A549 (cell line): ENCODE measurements around the gene C7. TPM values are rescaled to one million over a fixed set of nuclear protein-coding genes. Genes with fewer than 3 reads are reported as not detected.

Source experiments
- ATAC-seq, 2 experiments: fragments of 200-7000 bp in 1 of 2; fragments of >200 bp in 1 of 2; cut with Nextera tagmentation in 1 of 2; cut with Tn5 transposase in 1 of 2; 3 replicates each; pipeline versions ENCODE4 v1.8.0 to v1.9.1; 2018 to 2020; ENCODE audit warnings: mild to moderate bottlenecking in 1 of 2, moderate library complexity in 1 of 2
- CTCF ChIA-PET: fragments of 300-600 bp; sonication (Branson Sonifier 250); formaldehyde crosslinking; extraction: SDS; loops from one replicate; lab custom pipeline; 2021; ENCODE audit warnings: antibody characterized with exemption, inconsistent platforms; lab: Yijun Ruan, JAX
- POLR2A ChIA-PET: fragments of 350-600 bp; formaldehyde crosslinking; extraction: SDS; loops from one replicate; lab custom pipeline; 2021; ENCODE audit warnings: antibody characterized with exemption, inconsistent platforms; lab: Yijun Ruan, JAX
- DNase-seq, 2 experiments: peaks; one replicate each; pipeline versions ENCODE4 v3.0.0 to v3.0.0-alpha.2; 2011 to 2016; ENCODE audit warnings: low read depth in 1 of 2, low spot score in 1 of 2
- FAIRE-seq: peaks from 2 replicates; lab custom pipeline; 2011; peaks lifted over from hg19 to GRCh38; lab: Jason Lieb, UNC
- H3K27ac ChIP-seq, 2 experiments: fragments of >200 bp; sonication (Bioruptor Twin); formaldehyde crosslinking; 3 replicates each; pipeline ENCODE4 v1.5.1; 2016 to 2017
- H3K4me1 ChIP-seq: fragments of >200 bp; sonication (Bioruptor Twin); formaldehyde crosslinking; 3 replicates; pipeline ENCODE4 v1.6.1; 2016
- H3K4me2 ChIP-seq: fragments of >200 bp; sonication (Bioruptor Twin); formaldehyde crosslinking; 3 replicates; pipeline ENCODE4 v1.6.1; 2016
- H3K4me3 ChIP-seq: fragments of >200 bp; sonication (Bioruptor Twin); formaldehyde crosslinking; 3 replicates; pipeline ENCODE4 v1.5.1; 2016
- H3K9me3 ChIP-seq: fragments of >200 bp; sonication (Bioruptor Twin); formaldehyde crosslinking; 3 replicates; pipeline ENCODE4 v1.6.1; 2016
- BHLHE40 ChIP-seq: IDR thresholded peaks from 2 replicates; pipeline ENCODE4 v1.6.1; 2012; ENCODE audit warnings: low read depth, low read length, inconsistent platforms
- CBX8 ChIP-seq: fragments of 200-600 bp; sonication (generic); IDR thresholded peaks from 2 replicates; pipeline ENCODE4 v1.6.1; 2016
- CEBPB ChIP-seq, 2 experiments: fragments of >200 bp in 1 of 2; sonication (Bioruptor Twin) in 1 of 2; formaldehyde crosslinking in 1 of 2; IDR thresholded peaks; 2 replicates each; pipeline ENCODE4 v1.6.1; 2012 to 2016
- E2F6 ChIP-seq: IDR thresholded peaks from 2 replicates; pipeline ENCODE4 v1.6.1; 2012; ENCODE audit warnings: low read depth, borderline replicate concordance
- EHF ChIP-seq: fragments of 250-450 bp; sonication (Bioruptor Pico); IDR thresholded peaks from 2 replicates; pipeline ENCODE4 v1.5.0; 2020; ENCODE audit warnings: mild to moderate bottlenecking
- EP300 ChIP-seq, 2 experiments: fragments of >200 bp; sonication (Bioruptor Twin); formaldehyde crosslinking; IDR thresholded peaks; 2 replicates in 1 of 2; 3 replicates in 1 of 2; pipeline ENCODE4 v1.6.1; 2016 to 2017
- ESRRA ChIP-seq: fragments of 150-350 bp; IDR thresholded peaks from 2 replicates; pipeline ENCODE4 v1.6.1; 2014; ENCODE audit warnings: mild to moderate bottlenecking, low read length, borderline replicate concordance
- FOSL2 ChIP-seq, 2 experiments: fragments of 450-650 bp in 1 of 2; fragments of >200 bp in 1 of 2; sonication (Bioruptor Twin) in 1 of 2; formaldehyde crosslinking; IDR thresholded peaks; 2 replicates each; pipeline versions ENCODE4 v1.5.0 to v1.6.1; 2016 to 2020; ENCODE audit warnings: mild to moderate bottlenecking in 1 of 2, moderate library complexity in 1 of 2
- GATA3 ChIP-seq: IDR thresholded peaks from 2 replicates; pipeline ENCODE4 v1.6.1; 2012; ENCODE audit warnings: borderline replicate concordance
- HDAC2 ChIP-seq: fragments of 200-600 bp; sonication (generic); IDR thresholded peaks from 2 replicates; pipeline ENCODE4 v1.6.1; 2016
- HES2 ChIP-seq: fragments of >200 bp; sonication (Bioruptor Twin); formaldehyde crosslinking; IDR thresholded peaks from 2 replicates; pipeline ENCODE4 v1.6.1; 2016
- HOXA7 ChIP-seq: fragments of 250-450 bp; sonication (Bioruptor Pico); IDR thresholded peaks from 2 replicates; pipeline ENCODE4 v1.5.0; 2020; ENCODE audit warnings: mild to moderate bottlenecking, moderate library complexity
- JUN ChIP-seq, 2 experiments: fragments of >200 bp; sonication (Bioruptor Twin); formaldehyde crosslinking; IDR thresholded peaks; 2 replicates in 1 of 2; 3 replicates in 1 of 2; pipeline ENCODE4 v1.6.1; 2016 to 2017
- JUNB ChIP-seq: fragments of >200 bp; sonication (Bioruptor Twin); formaldehyde crosslinking; IDR thresholded peaks from 2 replicates; pipeline ENCODE4 v1.6.1; 2016
- MAFK ChIP-seq: fragments of 450-650 bp; IDR thresholded peaks from 2 replicates; pipeline ENCODE4 v1.6.1; 2014; ENCODE audit not compliant: partially characterized antibody
- MYC ChIP-seq: IDR thresholded peaks from 2 replicates; pipeline ENCODE4 v1.6.1; 2012; ENCODE audit warnings: mild to moderate bottlenecking, inconsistent platforms, low read length, improper control_type of control experiment, borderline replicate concordance
- NFE2L2 ChIP-seq: fragments of 150-350 bp; conservative IDR thresholded peaks from 2 replicates; pipeline ENCODE4 v1.6.1; 2014; ENCODE audit warnings: low read length
- PHF8 ChIP-seq: fragments of 200-600 bp; sonication (generic); IDR thresholded peaks from 2 replicates; pipeline ENCODE4 v1.6.1; 2016; ENCODE audit warnings: low read depth, mild to moderate bottlenecking, antibody characterized with exemption, moderate library complexity, borderline replicate concordance
- POLR2A ChIP-seq: IDR thresholded peaks from 2 replicates; pipeline ENCODE4 v1.6.1; 2012; ENCODE audit warnings: mild to moderate bottlenecking, low read length
- RARB ChIP-seq: fragments of 250-450 bp; sonication (Bioruptor Pico); IDR thresholded peaks from 2 replicates; pipeline ENCODE4 v1.8.0; 2021; ENCODE audit warnings: mild to moderate bottlenecking, moderate library complexity
- RCOR1 ChIP-seq: fragments of 150-350 bp; IDR thresholded peaks from 2 replicates; pipeline ENCODE4 v1.6.1; 2014; ENCODE audit warnings: antibody characterized with exemption, low read length, low read depth
- RFX5 ChIP-seq: fragments of 450-650 bp; IDR thresholded peaks from 2 replicates; pipeline ENCODE4 v1.7.1; 2014; ENCODE audit warnings: antibody characterized with exemption, mild to moderate bottlenecking, moderate library complexity
- TP53 ChIP-seq: fragments of 250-450 bp; sonication (Bioruptor Pico); IDR thresholded peaks from 2 replicates; pipeline ENCODE4 v1.5.0; 2021; ENCODE audit warnings: mild to moderate bottlenecking, moderate library complexity
- USF2 ChIP-seq: fragments of 450-650 bp; IDR thresholded peaks from 2 replicates; pipeline ENCODE4 v1.6.1; 2014; ENCODE audit warnings: antibody characterized with exemption
- ZC3H11A ChIP-seq: fragments of 450-650 bp; IDR thresholded peaks from 2 replicates; pipeline ENCODE4 v1.6.1; 2014; ENCODE audit warnings: antibody characterized with exemption, mild to moderate bottlenecking
- ZFP36 ChIP-seq: fragments of 450-650 bp; IDR thresholded peaks from 2 replicates; pipeline ENCODE4 v1.6.1; 2014; ENCODE audit warnings: borderline replicate concordance; ENCODE audit not compliant: partially characterized antibody
- WGBS: methylation state at CpG from one replicate; pipeline ENCODE4 v1.1.6; 2017; ENCODE audit errors: missing lambda C conversion rate; 5-methylcytosine and 5-hydroxymethylcytosine counted together
- polyA plus RNA-seq, 4 experiments: library from polyadenylated mRNA; depleted of rRNA in 3 of 4; stranded (reverse); fragments of >200 nt; fragmentation: RNase III in 1 of 4; extraction: RNeasy Plus Mini Kit Qiagen cat#74134 plus additional on column Dnase treatment in 1 of 4; gene quantifications; 2 replicates in 3 of 4; 3 replicates in 1 of 4; pipeline ENCODE4 v1.2.3, GENCODE V29; 2011 to 2017
- TF ChIP-seq, protein P1 (sequence below): fragments of 250-450 bp; sonication (Bioruptor Pico); IDR thresholded peaks from 2 replicates; pipeline ENCODE4 v1.5.0; 2020; ENCODE audit warnings: low read depth, mild to moderate bottlenecking, moderate library complexity
- TF ChIP-seq, protein P2 (sequence below): fragments of >200 bp; sonication (Bioruptor Twin); formaldehyde crosslinking; IDR thresholded peaks from 3 replicates; pipeline ENCODE4 v1.5.1; 2016
- TF ChIP-seq, protein P3 (sequence below): fragments of >200 bp; sonication (Bioruptor Twin); formaldehyde crosslinking; IDR thresholded peaks from 3 replicates; pipeline ENCODE4 v1.6.1; 2016

C7 gene
- polyA plus RNA-seq, 2 of the 4 experiments (the other 2 are of a cell fraction): not detected

DNA sequence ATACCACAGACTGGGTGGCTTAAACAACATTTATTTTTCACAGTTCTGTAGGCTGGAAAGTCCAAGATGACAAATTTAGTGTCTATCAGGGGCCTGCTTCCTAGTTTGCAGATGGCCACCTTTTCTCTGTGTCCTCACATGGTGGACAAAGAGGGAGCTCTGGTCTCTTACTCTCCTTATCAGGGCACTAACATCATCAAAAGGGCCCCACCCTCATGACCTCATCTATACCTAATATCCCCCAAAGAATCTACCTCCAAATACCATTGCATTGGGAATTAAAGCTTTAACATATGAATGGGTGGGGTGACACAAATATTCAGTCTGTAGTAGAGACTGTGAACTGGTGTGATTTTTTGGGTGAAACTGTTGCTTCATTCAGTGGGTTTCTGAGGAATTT, 78.1 kb downstream of the C7 start:
- no peaks in the 10 kb centered on the region for H3K9me3 ChIP-seq
- POLR2A ChIA-PET: no interaction called here
- DNase-seq (no peak), ATAC-seq (no peak), FAIRE-seq (no peak)
- H3K4me3 ChIP-seq: no peak overlapping the region
- no peak overlapping the region for H3K27ac ChIP-seq
- no peaks in the 10 kb centered on the region for H3K4me1 ChIP-seq
- CTCF ChIA-PET: interaction anchor here (0.6 to 1.1 kb wide), 2 partner anchors 10 to 13 kb away, joined by 3 to 4 read pairs; no protein-coding TSS in a partner anchor
- no peak overlapping the region for H3K4me2 ChIP-seq
- TF ChIP-seq RARB (CRISPR knock-in tag) (no peak), GATA3 (no peak), E2F6 (no peak), ESRRA (no peak), NFE2L2 (no peak), ZC3H11A (no peak), TP53 (no peak), MAFK (no peak), RCOR1 (no peak), USF2 (no peak), EP300 (IDR thresholded peaks at IDR 0.05) (no peak), JUN (IDR thresholded peaks at IDR 0.05) (no peak), CEBPB (IDR thresholded peaks at IDR 0.05) (no peak), HES2 (no peak), HOXA7 (CRISPR knock-in tag) (no peak)
- TF ChIP-seq, protein P1, sequence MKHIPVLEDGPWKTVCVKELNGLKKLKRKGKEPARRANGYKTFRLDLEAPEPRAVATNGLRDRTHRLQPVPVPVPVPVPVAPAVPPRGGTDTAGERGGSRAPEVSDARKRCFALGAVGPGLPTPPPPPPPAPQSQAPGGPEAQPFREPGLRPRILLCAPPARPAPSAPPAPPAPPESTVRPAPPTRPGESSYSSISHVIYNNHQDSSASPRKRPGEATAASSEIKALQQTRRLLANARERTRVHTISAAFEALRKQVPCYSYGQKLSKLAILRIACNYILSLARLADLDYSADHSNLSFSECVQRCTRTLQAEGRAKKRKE: no peak
- TF ChIP-seq, protein P2, sequence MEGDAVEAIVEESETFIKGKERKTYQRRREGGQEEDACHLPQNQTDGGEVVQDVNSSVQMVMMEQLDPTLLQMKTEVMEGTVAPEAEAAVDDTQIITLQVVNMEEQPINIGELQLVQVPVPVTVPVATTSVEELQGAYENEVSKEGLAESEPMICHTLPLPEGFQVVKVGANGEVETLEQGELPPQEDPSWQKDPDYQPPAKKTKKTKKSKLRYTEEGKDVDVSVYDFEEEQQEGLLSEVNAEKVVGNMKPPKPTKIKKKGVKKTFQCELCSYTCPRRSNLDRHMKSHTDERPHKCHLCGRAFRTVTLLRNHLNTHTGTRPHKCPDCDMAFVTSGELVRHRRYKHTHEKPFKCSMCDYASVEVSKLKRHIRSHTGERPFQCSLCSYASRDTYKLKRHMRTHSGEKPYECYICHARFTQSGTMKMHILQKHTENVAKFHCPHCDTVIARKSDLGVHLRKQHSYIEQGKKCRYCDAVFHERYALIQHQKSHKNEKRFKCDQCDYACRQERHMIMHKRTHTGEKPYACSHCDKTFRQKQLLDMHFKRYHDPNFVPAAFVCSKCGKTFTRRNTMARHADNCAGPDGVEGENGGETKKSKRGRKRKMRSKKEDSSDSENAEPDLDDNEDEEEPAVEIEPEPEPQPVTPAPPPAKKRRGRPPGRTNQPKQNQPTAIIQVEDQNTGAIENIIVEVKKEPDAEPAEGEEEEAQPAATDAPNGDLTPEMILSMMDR: no peak
- TF ChIP-seq, protein P3, sequence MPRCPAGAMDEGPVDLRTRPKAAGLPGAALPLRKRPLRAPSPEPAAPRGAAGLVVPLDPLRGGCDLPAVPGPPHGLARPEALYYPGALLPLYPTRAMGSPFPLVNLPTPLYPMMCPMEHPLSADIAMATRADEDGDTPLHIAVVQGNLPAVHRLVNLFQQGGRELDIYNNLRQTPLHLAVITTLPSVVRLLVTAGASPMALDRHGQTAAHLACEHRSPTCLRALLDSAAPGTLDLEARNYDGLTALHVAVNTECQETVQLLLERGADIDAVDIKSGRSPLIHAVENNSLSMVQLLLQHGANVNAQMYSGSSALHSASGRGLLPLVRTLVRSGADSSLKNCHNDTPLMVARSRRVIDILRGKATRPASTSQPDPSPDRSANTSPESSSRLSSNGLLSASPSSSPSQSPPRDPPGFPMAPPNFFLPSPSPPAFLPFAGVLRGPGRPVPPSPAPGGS: no peak

- CTCF ChIA-PET: interaction anchor here (0.5 kb wide), 1 partner anchor 127 kb away, joined by 3 read pairs; no protein-coding TSS in a partner anchor
- Histone ChIP-seq H3K4me1 (no peaks in the 10 kb centered on the region), H3K4me2 (no peak overlapping the region), H3K4me3 (no peak overlapping the region), H3K27ac (no peak overlapping the region), H3K9me3 (no peaks in the 10 kb centered on the region)
- POLR2A ChIA-PET: no interaction called here
- ATAC-seq (no peak), FAIRE-seq (no peak), DNase-seq (peak in 1 of 2 experiments; percentile 2)
- WGBS: 68% methylated on average over 8 of the region's 8 CpGs
- no peak for TF ChIP-seq HES2
- no peak for TF ChIP-seq EHF (CRISPR knock-in tag)
- TF ChIP-seq POLR2A: no peak
- TF ChIP-seq, protein P2: no peak
- no peak for TF ChIP-seq CEBPB (IDR thresholded peaks at IDR 0.05)
- TF ChIP-seq BHLHE40: no peak
- no peak for TF ChIP-seq E2F6
- no peak for TF ChIP-seq PHF8
- no peak for TF ChIP-seq HDAC2
- no peak for TF ChIP-seq RFX5
- TF ChIP-seq CBX8: no peak
- TF ChIP-seq ZFP36: no peak
- TF ChIP-seq JUNB: no peak
- no peak for TF ChIP-seq FOSL2 (IDR thresholded peaks at IDR 0.05)
- TF ChIP-seq FOSL2 (CRISPR knock-in tag; IDR thresholded peaks at IDR 0.05): no peak
- TF ChIP-seq MYC: no peak
Observed at GRCh38 chr5:40988746-40989510, 79.6 kb downstream of the C7 start.
